ENCODE measurements around the gene NPDC1. TPM values are rescaled to one million over a fixed set of nuclear protein-coding genes. Genes with fewer than 3 reads are reported as not detected.
"Not testable (repeated sequence)": the region's sequence is repeated elsewhere in the genome, so short reads cannot be mapped to it uniquely, and the experiment has no call there.

Gene NPDC1
- total and polyA plus RNA-seq, 2 of the 8 experiments (the other 6 are each of a cell fraction or from before 2014, with no cell fraction given): 26.2 to 44.1 TPM

DNA sequence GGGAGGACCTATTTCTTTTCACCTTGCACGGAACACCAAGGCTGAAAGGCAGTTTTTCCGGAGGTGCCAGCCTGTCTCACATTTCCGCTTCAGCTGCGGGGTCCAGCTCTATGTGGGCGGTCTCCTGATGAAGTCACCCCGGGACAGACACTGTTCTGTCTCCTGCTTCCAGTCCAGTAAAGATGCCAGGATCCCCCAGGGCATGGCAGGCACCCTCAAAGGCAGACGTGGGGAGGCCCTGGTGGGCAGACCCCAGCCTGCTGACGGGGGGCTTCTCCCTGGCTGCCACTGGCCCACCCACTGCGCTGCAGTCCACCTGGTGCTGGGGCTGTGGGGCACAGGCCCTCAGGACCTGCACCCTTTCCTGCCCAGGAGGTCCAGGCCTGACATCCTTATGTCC, 16.8 kb upstream of the NPDC1 start:
- H3K23ac ChIP-seq (ENCODE audit: insufficient read length); H2BK5ac ChIP-seq (ENCODE audit: low read depth, low read length); H3K9ac ChIP-seq (replicated peaks in 1 of 4; ENCODE audit: extremely low read depth in 1 of 4, low read depth in 3 of 4, low read length in 3 of 4); H3K14ac ChIP-seq (ENCODE audit: insufficient read length); H4K5ac ChIP-seq (ENCODE audit: insufficient read length, low read depth, low read length); H2BK20ac ChIP-seq (ENCODE audit: low read length); H4K8ac ChIP-seq (ENCODE audit: extremely low read depth, insufficient read depth, low read length); H3K18ac ChIP-seq (ENCODE audit: extremely low read depth, low read length); H2BK15ac ChIP-seq (ENCODE audit: low read length); H3K27ac ChIP-seq (ENCODE audit: low read depth, low read length); H3K23me2 ChIP-seq (ENCODE audit: low read depth, low read length); DNase-seq (ENCODE audit: low read depth in 1 of 2, low spot score in 2 of 2); H3K27me3 ChIP-seq (replicated peaks in 1 of 4; ENCODE audit: control insufficient read depth in 3 of 4, extremely low read depth in 1 of 4, insufficient read depth in 3 of 4, low read length in 3 of 4); H3K4me2 ChIP-seq (ENCODE audit: insufficient read depth in 1 of 2, low read depth in 2 of 2, low read length in 2 of 2); H3K36me3 ChIP-seq (ENCODE audit: control insufficient read depth in 2 of 4, insufficient read depth in 4 of 4, low read length in 3 of 4); H2BK12ac ChIP-seq (ENCODE audit: low read depth, low read length); H2AFZ ChIP-seq (ENCODE audit: low read length); FAIRE-seq; H2BK120ac ChIP-seq (replicated peaks; ENCODE audit: low read depth, low read length); H3K79me1 ChIP-seq (ENCODE audit: low read depth, low read length); H3K9me3 ChIP-seq (ENCODE audit: insufficient read depth in 2 of 2, low read depth in 1 of 2, low read length in 1 of 2); H3K4me3 ChIP-seq (ENCODE audit: extremely low read depth in 1 of 4, insufficient read depth in 2 of 4, low read depth in 3 of 4, low read length in 4 of 4); H4K91ac ChIP-seq (replicated peaks; ENCODE audit: insufficient read length, low read length); H3K79me2 ChIP-seq (ENCODE audit: control insufficient read depth in 1 of 2, insufficient read depth in 2 of 2, low read length in 2 of 2); H3K4ac ChIP-seq (replicated peaks; ENCODE audit: insufficient read length, low read depth, low read length); H3K4me1 ChIP-seq (replicated peaks in 1 of 4; ENCODE audit: control insufficient read depth in 3 of 4, insufficient read depth in 4 of 4, low read length in 3 of 4); H2AK5ac ChIP-seq (ENCODE audit: low read depth, low read length); H3K56ac ChIP-seq (replicated peaks; ENCODE audit: insufficient read length, low read depth, low read length): not testable (repeated sequence)
- POLR2A ChIA-PET (ENCODE audit: partially characterized antibody): interaction anchor here (1.1 to 1.5 kb wide), 2 partner anchors 10 to 43 kb away, joined by 3 read pairs; no protein-coding TSS in a partner anchor
- WGBS, 2 experiments (ENCODE audit: extremely low coverage in 1 of 2, insufficient coverage in 1 of 2, insufficient read length in 1 of 2, insufficient replicate concordance in 2 of 2, low coverage in 1 of 2, low lambda C conversion rate in 2 of 2, missing lambda C conversion rate in 1 of 2): 90% methylated on average over 4 of the region's 9 CpGs; no CpG with 5 or more reads in 1 of the 2 experiments
- H4K20me1 ChIP-seq (replicated peaks in 1 of 2; ENCODE audit: control insufficient read depth in 1 of 2, insufficient read depth in 2 of 2, low read length in 2 of 2): peaks cover 8 to 10% of the 10 kb centered on the region in 2 experiments
- CTCF ChIA-PET (ENCODE audit: partially characterized antibody): interaction anchor here (0.7 to 13.5 kb wide), 8 partner anchors 13 to 76 kb away, joined by 3 to 291 read pairs (median 40); partner anchors contain the start of genes ABCA2, FUT7, GRIN1 and MAN1B1
